Stimulated activated CD4-positive, alpha-beta T cell treated with anti-CD3 and anti-CD28 coated beads, TNF-alpha, amount 100 ng/mL, for 24 hours (primary cell): ENCODE measurements around the gene PMM1.
"Not testable (repeated sequence)": the region's sequence is repeated elsewhere in the genome, so short reads cannot be mapped to it uniquely, and the experiment has no call there.

Source experiments
- DNase-seq, 3 experiments: peaks; one replicate each; pipeline ENCODE4 v3.0.0-alpha.2; 2020; ENCODE audit warnings: low read depth in 3 of 3

PMM1 gene

DNA sequence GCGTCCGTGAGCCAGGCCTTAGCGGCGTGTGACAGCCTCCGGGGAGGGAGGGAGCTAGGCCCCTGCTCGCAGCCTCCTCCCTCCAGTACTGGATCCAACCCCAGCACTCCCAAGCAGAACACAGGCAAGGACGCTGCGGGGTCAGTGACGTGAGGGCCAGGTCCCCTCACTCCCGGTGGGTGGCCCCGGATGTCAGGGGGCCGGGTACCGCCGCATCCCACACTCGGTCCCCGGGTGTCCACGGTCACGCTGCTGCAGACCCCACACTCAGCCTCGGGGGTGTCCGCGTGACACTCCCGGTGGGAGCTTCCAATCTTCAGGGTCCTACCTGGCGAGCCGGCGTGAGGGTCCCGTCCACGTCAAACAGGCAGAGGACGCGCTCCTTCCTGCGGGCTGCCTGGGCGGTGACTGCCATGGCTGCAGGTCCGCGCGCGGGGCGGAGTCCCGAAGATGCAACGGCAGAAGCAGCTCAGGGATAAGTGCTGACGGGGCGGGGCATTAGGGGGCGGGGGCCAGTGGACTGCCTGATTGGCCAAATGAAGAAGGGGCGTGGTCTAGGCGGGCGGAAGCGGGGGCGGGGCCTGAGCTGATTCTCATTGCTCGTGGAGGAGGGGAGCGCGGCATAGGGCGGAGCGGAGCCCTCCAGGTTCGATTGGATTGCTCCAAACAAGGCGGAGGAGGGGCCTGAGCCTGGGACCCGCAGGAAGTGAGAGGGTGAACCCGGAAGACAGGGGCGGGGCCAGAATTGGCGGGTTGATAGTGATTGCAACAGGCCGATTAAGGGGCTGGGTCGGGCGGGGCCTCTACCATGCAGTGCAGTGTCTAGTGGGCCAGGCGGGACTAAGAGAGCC lies at the start of gene PMM1:
TSS of gene PMM1 (minus strand) at position 450 of the 851 bp plus-strand sequence. CDS start at position 415, 35 bp downstream.
- peak; percentile 100 for DNase-seq

DNA sequence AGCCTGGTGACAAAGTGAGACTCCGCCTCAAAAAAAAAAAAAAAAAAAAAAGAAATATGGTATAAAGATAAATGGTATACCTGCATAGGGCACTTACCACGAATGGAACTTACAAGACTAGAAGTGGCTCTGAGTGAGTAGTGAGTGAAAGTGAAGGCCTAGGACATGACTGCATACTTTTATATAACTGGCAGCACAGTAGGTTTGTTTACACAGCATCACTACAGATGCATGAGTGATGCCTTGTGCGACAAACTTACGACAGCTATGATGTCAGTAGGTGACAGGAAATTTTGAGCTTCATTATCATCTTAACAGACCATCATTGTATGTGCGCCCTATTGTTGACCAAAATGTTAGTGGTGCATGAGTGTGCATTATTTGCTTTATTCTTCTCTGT lies 49.1 kb upstream of the PMM1 start:
- no peak for DNase-seq

DNA sequence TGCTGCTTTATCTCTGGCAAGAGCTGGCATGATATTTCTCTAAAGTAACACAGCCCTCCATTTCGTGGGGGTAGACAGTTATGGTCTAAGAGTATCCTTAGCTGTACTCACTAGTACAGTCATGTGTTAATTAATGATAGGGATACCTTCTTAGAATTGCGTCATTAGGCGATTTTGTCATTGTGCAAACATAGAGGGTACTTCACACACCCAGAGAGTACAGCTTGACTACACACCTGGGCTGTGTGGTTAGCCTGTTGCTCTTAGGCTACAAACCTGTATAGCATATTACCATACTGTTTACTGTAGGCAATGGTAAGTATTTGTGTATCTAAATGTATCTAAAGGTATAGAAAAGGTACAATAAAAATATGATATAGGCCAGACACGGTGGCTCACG lies 48.5 kb upstream of the PMM1 start:
- no peak for DNase-seq

DNA sequence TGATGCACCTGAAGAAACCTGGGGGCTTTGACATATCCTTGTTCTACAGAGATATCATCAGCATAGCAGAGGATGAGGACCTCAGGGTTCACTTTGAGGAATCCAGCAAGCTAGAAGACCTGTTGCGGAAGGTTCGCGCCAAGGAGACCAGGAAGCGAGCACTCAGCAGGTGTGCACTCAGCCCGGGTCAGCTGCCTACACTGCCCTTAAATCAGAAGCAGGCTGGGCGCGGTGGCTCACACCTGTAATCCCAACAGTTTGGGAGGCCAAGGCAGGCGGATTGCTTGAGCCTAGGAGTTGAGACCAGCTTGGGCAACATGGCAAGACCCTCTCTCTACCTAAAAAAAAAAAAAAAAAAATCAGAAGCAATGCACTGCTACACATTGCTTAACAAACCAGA lies 48.0 kb upstream of the PMM1 start:
- DNase-seq, result not testable (repeated sequence)

DNA sequence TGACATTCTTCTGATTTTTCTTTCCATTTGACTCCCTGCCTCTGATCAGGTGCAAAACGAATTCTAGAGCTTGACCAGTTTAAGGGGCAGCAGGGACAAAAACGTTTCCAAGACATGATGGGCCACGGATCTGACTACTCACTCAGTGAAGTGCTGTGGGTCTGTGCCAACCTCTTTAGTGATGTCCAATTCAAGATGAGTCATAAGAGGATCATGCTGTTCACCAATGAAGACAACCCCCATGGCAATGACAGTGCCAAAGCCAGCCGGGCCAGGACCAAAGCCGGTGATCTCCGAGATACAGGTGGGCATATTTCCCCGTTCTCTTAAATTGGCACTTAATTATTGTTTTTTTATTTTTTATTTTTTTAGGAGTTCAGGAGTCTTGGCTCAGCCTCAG lies 46.8 kb upstream of the PMM1 start:
- no peak for DNase-seq

DNA sequence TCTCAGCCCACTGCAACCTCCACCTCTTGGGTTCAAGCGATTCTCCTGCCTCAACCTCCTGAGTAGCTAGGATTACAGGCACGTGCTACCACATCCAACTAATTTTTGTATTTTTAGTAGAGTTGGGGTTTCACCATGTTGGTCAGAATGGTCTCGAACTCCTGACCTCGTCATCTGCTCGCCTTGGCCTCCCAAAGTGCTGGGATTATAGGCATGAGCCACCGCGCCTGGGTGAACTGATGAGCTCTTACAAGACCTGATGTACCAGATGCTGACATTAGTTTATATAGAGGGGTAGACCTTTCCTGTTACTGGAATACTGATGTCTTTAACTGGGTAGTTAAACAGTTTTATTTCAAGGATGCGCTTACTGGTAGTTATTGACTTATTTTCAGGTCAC lies 45.0 kb upstream of the PMM1 start:
- not testable (repeated sequence) for DNase-seq

DNA sequence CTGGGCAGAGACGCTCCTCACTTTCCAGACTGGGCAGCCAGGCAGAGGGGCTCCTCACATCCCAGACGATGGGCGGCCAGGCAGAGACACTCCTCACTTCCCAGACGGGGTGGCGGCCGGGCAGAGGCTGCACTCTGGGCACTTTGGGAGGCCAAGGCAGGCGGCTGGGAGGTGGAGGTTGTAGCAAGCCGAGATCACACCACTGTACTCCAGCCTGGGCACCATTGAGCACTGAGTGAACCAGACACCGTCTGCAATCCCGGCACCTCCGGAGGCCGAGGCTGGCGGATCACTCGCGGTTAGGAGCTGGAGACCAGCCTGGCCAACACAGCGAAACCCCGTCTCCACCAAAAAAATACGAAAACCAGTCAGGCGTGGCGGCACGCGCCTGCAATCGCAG lies 42.0 kb upstream of the PMM1 start:
- DNase-seq, result not testable (repeated sequence)

DNA sequence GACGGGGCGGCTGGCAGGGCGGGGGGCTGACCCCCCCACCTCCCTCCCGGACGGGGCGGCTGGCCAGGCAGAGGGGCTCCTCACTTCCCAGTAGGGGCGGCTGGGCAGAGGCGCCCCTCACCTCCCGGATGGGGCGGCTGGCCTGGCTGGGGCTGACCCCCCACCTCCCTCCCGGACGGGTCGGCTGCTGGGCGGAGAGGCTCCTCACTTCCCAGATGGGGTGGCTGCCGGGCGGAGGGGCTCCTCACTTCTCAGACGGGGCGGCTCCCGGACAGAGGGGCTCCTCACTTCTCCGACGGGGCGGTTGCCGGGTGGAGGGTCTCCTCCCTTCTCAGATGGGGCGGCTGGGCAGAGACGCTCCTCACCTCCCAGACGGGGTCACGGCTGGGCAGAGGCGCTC lies 41.5 kb upstream of the PMM1 start:
- DNase-seq, result not testable (repeated sequence)

DNA sequence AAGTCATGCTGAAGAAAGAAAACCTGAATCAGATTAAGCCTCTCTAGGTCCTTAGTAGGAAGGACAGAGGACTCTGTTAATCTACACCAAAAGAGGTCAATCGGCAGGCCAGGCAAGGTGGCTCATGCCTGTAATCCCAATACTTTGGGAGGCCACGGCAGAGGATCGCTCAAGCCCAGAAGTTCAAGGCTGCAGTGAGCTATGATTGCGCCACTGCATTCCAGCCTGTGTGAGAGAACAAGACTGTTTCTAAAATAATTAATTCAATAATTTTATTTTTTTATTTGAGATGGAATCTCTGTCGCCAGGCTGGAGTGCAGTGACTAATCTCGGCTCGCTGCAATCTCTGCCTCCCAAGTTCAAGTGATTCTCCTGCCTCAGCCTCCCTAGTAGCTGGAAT lies 35.9 kb upstream of the PMM1 start:
- no peak for DNase-seq

DNA sequence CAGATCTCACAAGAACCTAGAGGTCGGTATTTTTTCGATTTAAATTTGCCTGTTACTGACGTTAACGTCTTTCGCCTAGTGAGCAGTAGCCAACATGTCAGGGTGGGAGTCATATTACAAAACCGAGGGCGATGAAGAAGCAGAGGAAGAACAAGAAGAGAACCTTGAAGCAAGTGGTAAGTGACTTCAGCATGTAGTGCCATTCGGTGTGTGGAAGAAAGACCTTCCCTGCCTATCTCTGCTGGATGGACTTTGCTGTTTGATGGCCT lies 32.2 kb upstream of the PMM1 start:
- no peak for DNase-seq

DNA sequence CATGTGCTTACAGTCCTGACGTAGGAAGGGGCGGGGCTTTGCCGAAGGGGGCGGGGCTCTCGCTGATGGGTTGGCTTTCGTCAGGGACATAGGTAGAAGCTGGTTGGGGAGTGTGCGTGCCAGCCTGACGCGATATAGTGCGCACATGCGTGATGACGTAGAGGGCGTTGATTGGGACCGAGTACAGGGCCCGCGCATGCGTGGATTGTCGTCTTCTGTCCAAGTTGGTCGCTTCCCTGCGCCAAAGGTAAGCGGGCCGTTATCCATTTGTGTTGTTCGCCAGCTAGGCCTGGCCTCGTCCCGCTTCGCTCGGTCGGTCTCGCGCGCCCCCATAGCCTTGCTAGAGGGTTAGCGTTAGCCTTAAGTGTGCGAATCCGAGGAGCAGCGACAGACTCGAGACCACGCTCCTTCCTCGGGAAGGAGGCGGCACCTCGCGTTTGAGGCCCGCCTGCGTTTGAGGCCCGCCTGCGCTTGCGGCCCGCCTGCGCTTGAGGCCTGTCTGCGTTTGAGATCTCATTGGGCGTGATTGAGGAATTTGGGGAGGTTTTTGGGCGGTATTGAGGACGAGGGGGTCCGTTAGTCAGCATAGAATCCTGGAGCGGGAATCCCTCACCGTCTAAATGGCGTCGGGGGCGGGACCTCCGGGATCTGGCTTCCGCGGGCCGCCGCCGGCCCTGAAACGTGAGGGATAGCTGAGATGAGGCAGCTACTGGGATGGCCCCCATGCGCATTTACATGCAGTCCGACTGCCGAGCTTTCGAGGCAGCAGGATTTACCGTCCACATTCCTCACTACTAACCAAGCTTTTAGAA lies 31.7 kb upstream of the PMM1 start, which contains the start of gene XRCC6:
TSS of gene XRCC6 (plus strand) at position 197 of the 812 bp plus-strand sequence. CDS start 710 bp downstream, outside the sequence.
- DNase-seq, result peak; percentile 100

DNA sequence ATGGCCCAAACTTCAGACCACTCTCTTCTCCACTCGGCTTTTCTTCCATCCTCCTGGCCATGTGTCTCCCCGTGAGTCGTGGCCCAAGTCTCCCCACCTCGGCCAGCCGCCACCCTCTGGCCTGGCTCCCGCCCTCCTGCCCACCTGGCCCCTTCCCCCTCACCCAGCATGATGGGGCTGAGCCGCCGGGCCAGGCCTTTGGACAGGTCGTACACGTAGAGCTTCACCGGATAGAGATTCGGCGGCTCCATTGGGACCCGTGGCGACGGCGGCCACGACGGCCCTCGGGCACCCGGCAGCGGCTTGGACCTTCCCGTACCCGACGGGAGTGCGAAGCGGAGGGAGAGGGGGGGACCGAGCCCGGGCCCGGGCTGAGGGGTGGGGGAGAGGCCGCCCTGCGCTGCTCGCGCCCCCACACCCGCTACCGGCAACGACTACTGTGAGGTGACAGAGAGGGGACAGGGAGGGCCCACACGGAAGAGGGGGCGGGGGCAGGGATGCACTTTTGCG lies 31.0 kb upstream of the PMM1 start, which contains the start of gene DESI1:
TSS of gene DESI1 (minus strand) at position 455 of the 510 bp plus-strand sequence. CDS start at position 251, 204 bp downstream.
- no peak for DNase-seq

DNA sequence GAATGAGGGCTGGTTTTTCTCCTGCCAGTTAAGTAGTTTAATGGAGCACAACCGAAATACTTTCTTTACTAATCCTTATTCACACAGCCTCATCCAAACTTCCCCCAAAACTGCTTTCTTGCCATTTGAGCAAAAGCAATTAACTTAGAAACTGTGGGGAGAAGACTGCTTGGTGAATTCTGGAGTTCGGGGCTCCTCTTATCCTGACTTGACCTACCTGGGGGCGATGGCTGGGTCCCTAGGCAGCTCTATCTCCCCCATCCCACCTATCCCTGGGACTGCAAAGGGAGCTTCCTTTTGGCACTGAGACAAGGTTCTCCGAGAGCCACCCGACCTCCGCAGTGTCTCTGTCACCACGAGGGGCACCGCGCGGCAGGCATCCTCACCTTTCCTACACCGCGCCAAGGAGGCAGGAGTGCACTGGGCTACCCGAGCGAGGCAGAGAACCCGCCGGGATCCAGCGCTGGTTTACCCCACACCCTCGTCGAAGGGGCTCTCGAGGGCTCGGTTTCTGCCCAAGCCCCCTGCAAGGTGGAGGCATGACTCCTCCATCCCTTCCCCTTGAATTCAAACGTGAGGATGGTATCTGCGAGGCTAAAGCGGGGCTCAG lies 30.4 kb upstream of the PMM1 start:
- peak in 2 of 3 experiments; percentile 34 to 44 for DNase-seq

DNA sequence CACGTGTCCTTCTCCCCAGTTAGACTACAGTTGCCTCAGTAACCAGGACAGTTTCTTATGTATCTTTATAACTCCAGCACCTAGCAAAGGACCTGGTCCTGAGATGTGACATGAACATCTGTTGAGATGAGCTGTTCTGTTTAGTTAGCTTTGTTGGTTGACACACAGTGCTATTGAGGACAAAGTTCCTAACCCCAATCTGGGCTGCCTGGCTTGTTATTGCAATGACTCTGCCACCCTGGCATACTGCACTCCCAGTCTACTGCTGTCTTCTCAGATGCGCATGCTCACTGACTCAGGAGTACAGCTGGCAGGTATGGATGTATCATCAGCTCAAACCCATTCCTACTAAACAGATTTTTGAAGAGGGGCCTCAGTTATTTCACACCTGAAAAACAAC lies 23.8 kb upstream of the PMM1 start:
- no peak for DNase-seq

DNA sequence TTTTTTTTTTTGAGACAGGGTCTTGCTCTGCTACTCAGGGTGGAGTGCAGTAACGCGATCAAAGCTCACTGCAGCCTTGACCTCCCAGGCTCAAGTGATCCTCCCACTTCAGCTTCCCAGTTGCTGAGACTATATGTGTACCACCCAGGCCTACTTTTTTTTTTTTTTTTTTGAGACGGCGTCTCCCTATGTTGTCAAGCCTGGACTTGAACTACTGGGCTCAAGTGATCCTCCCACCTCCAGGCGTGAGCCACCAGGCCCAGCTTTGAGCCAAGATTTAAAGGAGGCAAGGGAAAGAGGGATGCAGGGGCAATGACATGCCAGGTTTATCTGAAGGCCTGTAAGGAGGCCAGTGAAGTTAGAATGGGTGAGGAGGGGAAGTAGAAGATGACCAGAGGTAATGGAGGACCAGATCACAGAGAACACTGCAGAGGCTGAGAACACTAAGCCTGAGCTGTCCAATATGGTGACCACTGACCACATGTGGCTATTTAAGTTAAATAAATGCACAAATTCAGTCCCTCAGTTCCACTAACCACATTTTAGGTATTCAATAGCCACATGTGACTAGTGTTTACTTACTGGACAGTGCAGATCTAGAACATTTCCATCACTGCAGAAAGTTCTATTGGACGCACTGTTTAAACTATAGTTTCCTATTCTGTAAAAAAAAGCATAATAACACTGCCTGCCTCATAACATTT lies 23.1 kb upstream of the PMM1 start:
- DNase-seq, result no peak

DNA sequence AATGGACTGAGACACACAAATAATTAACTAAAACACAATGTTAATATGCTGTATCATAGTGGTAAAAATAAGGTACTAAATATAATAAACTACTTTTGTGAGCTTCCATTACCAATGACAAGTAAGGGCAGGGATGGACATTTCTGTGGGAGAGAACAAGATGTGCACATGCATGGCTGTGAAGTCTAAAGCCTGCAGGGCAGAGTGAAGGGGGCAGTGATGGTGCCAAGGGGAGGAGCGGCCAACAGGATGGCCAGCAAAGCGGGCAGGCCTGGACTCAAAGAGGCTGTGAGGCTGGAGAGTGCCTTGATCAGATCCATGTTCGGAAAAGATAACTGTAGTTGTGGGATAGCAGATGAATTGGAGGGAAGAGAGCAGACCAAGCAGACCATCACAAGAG lies 18.7 kb upstream of the PMM1 start:
- no peak for DNase-seq

DNA sequence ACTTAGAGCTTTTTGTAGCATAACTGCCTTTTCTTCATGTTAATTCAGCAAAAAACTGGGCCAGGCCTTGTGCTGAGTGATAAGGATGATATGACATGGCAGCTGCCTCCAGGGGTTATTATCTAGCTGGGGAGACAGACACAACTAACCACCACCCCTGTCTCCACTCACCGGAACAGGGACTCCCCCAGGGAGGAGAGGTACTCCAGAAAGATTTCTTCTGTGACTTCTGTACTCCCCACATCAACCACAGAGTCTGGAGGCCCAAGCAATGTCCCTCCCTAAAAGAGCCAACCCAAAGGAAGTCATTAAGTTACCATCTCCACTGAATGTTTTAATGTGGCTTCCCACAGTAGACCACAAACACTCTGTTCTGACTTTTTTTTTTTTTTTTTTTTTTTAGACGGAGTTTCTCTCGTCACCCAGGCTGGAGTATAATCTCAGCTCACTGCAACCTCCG lies 14.3 kb upstream of the PMM1 start:
- peak; percentile 15 to 67 (median 32) for DNase-seq

DNA sequence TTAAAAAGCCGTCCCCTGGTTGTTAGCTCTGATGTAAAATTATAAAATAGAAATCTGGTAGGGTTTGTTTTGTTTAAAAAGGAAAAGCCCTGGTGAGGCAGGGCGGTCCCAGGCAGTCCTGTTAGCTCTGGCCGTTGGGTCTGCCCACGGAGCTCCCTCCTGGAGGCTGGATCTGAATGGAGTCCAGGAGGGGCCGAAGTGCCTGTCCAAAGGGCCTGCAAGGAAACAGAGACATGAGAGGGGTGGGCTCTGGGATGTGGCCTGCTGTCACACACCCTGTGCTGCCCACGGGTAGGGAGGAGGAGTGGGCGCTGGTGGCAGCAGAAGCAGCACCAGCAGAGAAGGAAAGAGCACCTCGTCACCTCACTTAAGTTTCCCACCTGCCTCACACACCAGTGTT lies 11.3 kb upstream of the PMM1 start:
- no peak for DNase-seq

DNA sequence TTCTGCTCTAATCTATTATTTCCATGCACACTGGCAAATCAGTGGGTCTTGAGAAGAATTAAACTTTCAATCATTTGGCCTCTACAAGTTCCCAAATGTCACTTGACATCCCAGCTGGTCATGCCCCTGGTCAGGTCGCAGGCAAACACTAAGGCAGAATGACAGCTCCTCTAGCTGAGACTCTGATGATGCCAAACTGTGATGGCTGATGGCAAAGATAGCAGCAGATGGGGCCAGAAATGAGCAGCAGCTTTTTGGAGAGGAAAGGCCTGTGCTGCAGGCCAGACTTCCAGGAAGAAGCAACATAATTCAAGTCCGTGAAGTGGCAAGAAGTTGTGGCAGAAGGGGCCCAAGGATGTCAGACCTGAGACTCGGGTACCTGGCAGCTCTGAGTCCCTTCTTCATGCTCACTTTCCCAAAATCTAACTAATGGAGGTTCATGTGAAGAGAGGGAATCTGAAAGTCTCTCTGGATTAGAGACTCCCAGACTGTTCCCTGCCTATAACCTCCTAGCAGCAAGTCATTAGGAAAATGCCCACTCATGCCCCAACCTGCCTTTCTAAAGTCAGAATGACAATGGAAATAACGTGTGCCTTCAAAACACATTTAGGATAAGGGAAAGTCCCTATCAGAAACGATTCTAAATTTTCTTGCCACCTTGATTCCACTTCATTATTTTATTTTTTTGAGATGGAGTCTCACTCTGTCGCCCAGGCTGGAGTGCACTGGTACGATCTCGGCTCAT lies 9.4 kb upstream of the PMM1 start:
- no peak for DNase-seq

DNA sequence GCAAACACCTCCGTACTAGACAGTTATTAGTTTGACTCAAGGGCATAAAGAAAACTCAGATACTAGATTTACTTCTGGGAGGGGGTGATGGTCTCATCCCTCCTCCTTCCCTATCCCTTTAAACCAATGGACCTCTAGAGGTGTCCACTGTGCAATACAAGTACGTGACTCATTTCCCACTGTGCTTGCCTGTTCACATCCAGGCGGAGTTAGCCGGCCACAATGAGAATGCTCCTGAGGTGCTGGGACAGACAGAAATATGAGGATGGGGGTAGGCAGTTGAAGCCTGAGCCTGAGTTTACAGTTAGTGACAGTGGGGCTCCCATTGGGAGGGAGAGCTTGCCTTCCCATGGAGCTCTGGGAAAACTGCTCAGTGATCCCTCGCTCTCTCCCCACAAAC lies 8.4 kb upstream of the PMM1 start:
- DNase-seq, result no peak

DNA sequence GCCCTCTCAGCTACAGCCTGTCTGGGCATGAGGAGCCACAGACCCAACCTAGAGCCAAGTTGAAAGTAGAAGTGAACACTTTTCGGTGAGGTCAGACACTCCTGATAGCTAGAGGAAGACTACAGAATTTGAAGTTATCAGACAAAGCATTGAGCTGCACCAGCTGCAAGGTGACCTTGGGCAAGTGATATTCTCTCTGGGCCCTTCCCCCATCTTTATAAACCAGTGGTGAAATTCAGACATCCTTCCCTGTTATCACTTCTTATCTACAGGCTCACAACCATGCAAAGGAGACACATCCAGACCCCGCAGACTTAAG lies 8.0 kb upstream of the PMM1 start:
- no peak for DNase-seq
